CD14-positive monocyte (primary cell): Measurements from ENCODE around the gene THAP3. TPM values are rescaled to one million over a fixed set of nuclear protein-coding genes. Genes with fewer than 3 reads are reported as not detected.
A peak's percentile ranks its signal among the peaks of the same experiment; 100 is the strongest.

Experiments used
- DNase-seq, 3 donors: peaks; one replicate each; pipeline ENCODE4 v3.0.0-alpha.2; 2011 to 2022
- H2AFZ ChIP-seq: 2 replicates; pipeline ENCODE4 v1.6.0; 2012; ENCODE audit warnings: mild to moderate bottlenecking, low read depth, low read length, inconsistent platforms; ENCODE audit not compliant: insufficient read depth, poor library complexity, severe bottlenecking
- H3K27ac ChIP-seq, 2 donors: 1 replicate in 1 of 2; 2 replicates in 1 of 2; pipeline ENCODE4 v1.5.1; 2012 to 2013; ENCODE audit warnings: low read length in 2 of 2, control low read depth in 1 of 2, inconsistent platforms in 1 of 2, low read depth in 1 of 2, mild to moderate bottlenecking in 1 of 2
- H3K27me3 ChIP-seq, 2 donors: one replicate each; pipeline versions ENCODE4 v1.6.0 to v1.6.1; 2011 to 2013; ENCODE audit warnings: low read length in 2 of 2; ENCODE audit not compliant: control insufficient read depth in 2 of 2, insufficient read depth in 2 of 2
- H3K36me3 ChIP-seq, 2 donors: replicated peaks in 1 of 2; 1 replicate in 1 of 2; 2 replicates in 1 of 2; pipeline versions ENCODE4 v1.5.1 to v1.6.1; 2012 to 2013; ENCODE audit warnings: low read length in 2 of 2, control low read depth in 1 of 2, inconsistent platforms in 1 of 2, mild to moderate bottlenecking in 1 of 2; ENCODE audit not compliant: insufficient read depth in 2 of 2, control insufficient read depth in 1 of 2
- H3K4me1 ChIP-seq, 2 donors: 1 replicate in 1 of 2; 2 replicates in 1 of 2; pipeline versions ENCODE4 v1.5.1 to v1.6.1; 2012 to 2013; ENCODE audit warnings: low read length in 2 of 2, control low read depth in 1 of 2, inconsistent platforms in 1 of 2, mild to moderate bottlenecking in 1 of 2, moderate library complexity in 1 of 2; ENCODE audit not compliant: insufficient read depth in 2 of 2, control insufficient read depth in 1 of 2
- H3K4me2 ChIP-seq: replicated peaks from 2 replicates; pipeline ENCODE3; 2012; ENCODE audit warnings: low read length, moderate library complexity, mild to moderate bottlenecking; ENCODE audit not compliant: poor library complexity, severe bottlenecking; ENCODE audit errors: extremely low read depth
- H3K4me3 ChIP-seq, 3 experiments: fragments of 200-600 bp in 1 of 3; sonication (generic) in 1 of 3; replicated peaks in 1 of 3; 1 replicate in 2 of 3; 2 replicates in 1 of 3; pipeline ENCODE4 v1.5.1; 2011 to 2013; ENCODE audit warnings: low read length in 3 of 3, mild to moderate bottlenecking in 3 of 3, control low read depth in 2 of 3, low read depth in 2 of 3, inconsistent platforms in 1 of 3, moderate library complexity in 1 of 3
- H3K79me2 ChIP-seq: 2 replicates; pipeline ENCODE4 v1.6.0; 2012; ENCODE audit warnings: mild to moderate bottlenecking, control low read depth, inconsistent platforms, low read length, moderate library complexity; ENCODE audit not compliant: insufficient read depth
- H3K9ac ChIP-seq: 2 replicates; pipeline ENCODE4 v1.6.0; 2017; ENCODE audit warnings: low read length, mild to moderate bottlenecking; ENCODE audit not compliant: insufficient read depth, poor library complexity, severe bottlenecking
- H3K9me3 ChIP-seq, 2 donors: replicated peaks in 1 of 2; 1 replicate in 1 of 2; 2 replicates in 1 of 2; pipeline versions ENCODE4 v1.5.1 to v1.6.1; 2012 to 2013; ENCODE audit warnings: low read length in 2 of 2, control low read depth in 1 of 2; ENCODE audit not compliant: control insufficient read depth in 1 of 2, insufficient read depth in 1 of 2
- H4K20me1 ChIP-seq: 2 replicates; pipeline ENCODE4 v1.6.0; 2012; ENCODE audit warnings: mild to moderate bottlenecking, low read length, control low read depth, moderate library complexity; ENCODE audit not compliant: insufficient read depth
- H3K27ac Mint-ChIP-seq, 7 donors: one replicate each; pipeline ENCODE4 v1.8.0; 2020; ENCODE audit warnings: mild to moderate bottlenecking in 7 of 7, mixed read lengths in 7 of 7, moderate library complexity in 6 of 7, inconsistent platforms in 2 of 7
- H3K27me3 Mint-ChIP-seq, 3 donors: one replicate each; pipeline ENCODE4 v1.8.0; 2021 to 2022; ENCODE audit warnings: low read depth in 3 of 3, mild to moderate bottlenecking in 3 of 3, mixed read lengths in 3 of 3, moderate library complexity in 3 of 3, inconsistent platforms in 1 of 3
- H3K36me3 Mint-ChIP-seq, 2 donors: one replicate each; pipeline ENCODE4 v1.8.0; 2020; ENCODE audit warnings: mixed read lengths in 2 of 2, inconsistent platforms in 1 of 2, mild to moderate bottlenecking in 1 of 2
- H3K4me1 Mint-ChIP-seq: one replicate; pipeline ENCODE4 v1.8.0; 2020; ENCODE audit warnings: mild to moderate bottlenecking, mixed read lengths
- H3K4me3 Mint-ChIP-seq, 2 donors: one replicate each; pipeline ENCODE4 v1.8.0; 2020; ENCODE audit warnings: mild to moderate bottlenecking in 2 of 2, mixed read lengths in 2 of 2, moderate library complexity in 1 of 2
- H3K9me3 Mint-ChIP-seq, 7 donors: one replicate each; pipeline ENCODE4 v1.8.0; 2020 to 2022; ENCODE audit warnings: mixed read lengths in 7 of 7, mild to moderate bottlenecking in 6 of 7, moderate library complexity in 6 of 7, inconsistent platforms in 2 of 7
- CTCF ChIP-seq: fragments of 200-600 bp; IDR thresholded peaks from one replicate; pipeline ENCODE4 v1.8.0; 2022; ENCODE audit warnings: antibody characterized with exemption, mild to moderate bottlenecking
- WGBS: methylation state at CpG from one replicate; pipeline ENCODE4 v1.1.5; 2013; ENCODE audit warnings: missing lambda C conversion rate; ENCODE audit not compliant: insufficient coverage; 5-methylcytosine and 5-hydroxymethylcytosine counted together
- intact Hi-C, 2 donors: fragments of 100-400 bp; cut with micrococcal nuclease; formaldehyde crosslinking; loops; one replicate each; pipeline versions ENCODE4 v1.15.0 to v1.15.1; 2023
- polyA plus RNA-seq, 3 donors: library from polyadenylated mRNA; depleted of rRNA in 1 of 3; unstranded in 2 of 3; stranded (reverse) in 1 of 3; fragments of 300-500 nt in 2 of 3; fragments of >200 nt in 1 of 3; fragmentation: Illumina TruSeq in 2 of 3; gene quantifications; 1 replicate in 2 of 3; 2 replicates in 1 of 3; pipeline ENCODE4 v1.2.3, GENCODE V29; 2012 to 2021

Gene THAP3
- polyA plus RNA-seq, 3 donors, result 10.3 to 12.8 (median 10.3) TPM

- H3K36me3 ChIP-seq, result peaks cover 86 to 93% of the 10 kb centered on the region in 2 donors
- no peak overlapping the region for H2AFZ ChIP-seq
- peaks cover 18% of the 10 kb centered on the region for H3K79me2 ChIP-seq
- Mint-ChIP-seq H3K27ac (peak overlapping the region in 5 of 7 donors; percentile 26 to 87 (median 77)), H3K4me1 (peaks cover 33% of the 10 kb centered on the region), H3K36me3 (peaks cover 70 to 89% of the 10 kb centered on the region in 2 donors), H3K9me3 (no peaks in the 10 kb centered on the region), H3K27me3 (no peaks in the 10 kb centered on the region), H3K4me3 (no peak overlapping the region)
- WGBS, result 81% methylated on average over 6 of the region's 6 CpGs
- H3K4me2 ChIP-seq, result peak overlapping the region; percentile 3
- H3K27ac ChIP-seq, result peak overlapping the region in 1 of 2 donors; percentile 44
- TF ChIP-seq CTCF, result no peak
- H3K27me3 ChIP-seq, result no peaks in the 10 kb centered on the region
- no peak for DNase-seq
- no peak overlapping the region for H3K4me3 ChIP-seq
- no peaks in the 10 kb centered on the region for H3K9me3 ChIP-seq
- peaks cover 21 to 28% of the 10 kb centered on the region in 2 donors for H3K4me1 ChIP-seq
- intact Hi-C loops, result no loop called here
- no peak overlapping the region for H3K9ac ChIP-seq
- peaks cover 100% of the 10 kb centered on the region for H4K20me1 ChIP-seq
Measured at GRCh38 chr1:6591644-6592043, 33.0 kb upstream of the THAP3 start.

- Mint-ChIP-seq H3K36me3 (peaks cover 70 to 90% of the 10 kb centered on the region in 2 donors), H3K27me3 (no peaks in the 10 kb centered on the region), H3K9me3 (no peaks in the 10 kb centered on the region), H3K4me1 (peaks cover 35% of the 10 kb centered on the region), H3K27ac (peak overlapping the region in 1 of 7 donors; percentile 23), H3K4me3 (no peak overlapping the region)
- Histone ChIP-seq H3K9me3 (no peaks in the 10 kb centered on the region), H2AFZ (no peak overlapping the region), H3K79me2 (peaks cover 26% of the 10 kb centered on the region), H3K36me3 (peaks cover 86 to 93% of the 10 kb centered on the region in 2 donors), H4K20me1 (peaks cover 100% of the 10 kb centered on the region), H3K4me2 (no peak overlapping the region), H3K27me3 (no peaks in the 10 kb centered on the region), H3K4me1 (peaks cover 21 to 36% of the 10 kb centered on the region in 2 donors), H3K9ac (no peak overlapping the region), H3K4me3 (no peak overlapping the region), H3K27ac (no peak overlapping the region)
- no peak for TF ChIP-seq CTCF
- DNase-seq, result peak in 1 of 3 donors; percentile 12
- 20% methylated on average over 3 of the region's 5 CpGs for WGBS
- intact Hi-C loops, result no loop called here
Measured at GRCh38 chr1:6592441-6592840, 32.2 kb upstream of the THAP3 start.
